GM19463 (cell line): Measurements from ENCODE around the gene PRR23B.
A peak's percentile ranks its signal among the peaks of the same experiment; 100 is the strongest.
"Not testable (repeated sequence)": the region's sequence is repeated elsewhere in the genome, so short reads cannot be mapped to it uniquely, and the experiment has no call there.

Source experiments
- ATAC-seq: cut with Tn5 transposase; IDR thresholded peaks from one replicate; pipeline ENCODE4 v1.9.1; 2021; ENCODE audit warnings: mild to moderate bottlenecking, moderate library complexity; ENCODE audit not compliant: unreplicated experiment

Gene PRR23B

DNA sequence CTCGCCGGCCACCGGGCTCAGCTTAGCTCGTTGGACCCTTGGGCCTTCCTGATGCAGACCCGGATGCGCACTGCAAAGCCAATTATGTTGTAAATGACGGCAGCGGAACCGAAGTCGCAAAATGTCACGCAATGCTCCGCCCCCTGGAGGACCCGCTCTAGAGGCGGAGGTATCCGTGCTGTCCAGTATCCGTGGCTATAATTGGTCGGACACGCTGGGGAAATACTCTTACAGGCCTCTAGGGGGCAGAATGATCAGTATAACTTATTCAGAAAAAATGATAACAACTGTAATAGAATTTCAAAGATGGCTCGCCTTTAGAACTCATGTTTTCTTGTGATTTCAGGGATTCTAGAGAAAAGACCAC lies at the start of gene PRR23B:
TSS of gene PRR23B (minus strand) at position 59 of the 367 bp plus-strand sequence. CDS start 265 bp downstream, outside the sequence.
- no peak for ATAC-seq

DNA sequence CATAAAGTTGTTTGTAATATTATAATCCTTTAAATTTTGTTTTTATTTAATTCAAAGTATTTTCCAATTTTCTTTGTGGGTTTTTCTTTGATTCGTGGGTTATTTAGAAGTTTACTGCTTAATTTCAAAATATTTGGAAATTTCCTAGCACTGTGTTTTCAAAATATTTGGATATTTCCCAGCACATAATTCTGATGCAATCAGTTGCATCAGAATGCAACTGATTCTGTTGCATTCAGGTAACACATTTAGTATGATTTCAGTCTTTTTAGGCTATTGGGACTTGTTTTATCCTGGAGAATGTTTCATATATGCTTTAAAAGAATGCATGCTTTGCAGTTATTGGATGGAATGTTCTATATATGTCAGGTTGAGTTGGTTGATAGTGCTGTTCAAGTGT lies 42.2 kb upstream of the PRR23B start:
- no peak for ATAC-seq

DNA sequence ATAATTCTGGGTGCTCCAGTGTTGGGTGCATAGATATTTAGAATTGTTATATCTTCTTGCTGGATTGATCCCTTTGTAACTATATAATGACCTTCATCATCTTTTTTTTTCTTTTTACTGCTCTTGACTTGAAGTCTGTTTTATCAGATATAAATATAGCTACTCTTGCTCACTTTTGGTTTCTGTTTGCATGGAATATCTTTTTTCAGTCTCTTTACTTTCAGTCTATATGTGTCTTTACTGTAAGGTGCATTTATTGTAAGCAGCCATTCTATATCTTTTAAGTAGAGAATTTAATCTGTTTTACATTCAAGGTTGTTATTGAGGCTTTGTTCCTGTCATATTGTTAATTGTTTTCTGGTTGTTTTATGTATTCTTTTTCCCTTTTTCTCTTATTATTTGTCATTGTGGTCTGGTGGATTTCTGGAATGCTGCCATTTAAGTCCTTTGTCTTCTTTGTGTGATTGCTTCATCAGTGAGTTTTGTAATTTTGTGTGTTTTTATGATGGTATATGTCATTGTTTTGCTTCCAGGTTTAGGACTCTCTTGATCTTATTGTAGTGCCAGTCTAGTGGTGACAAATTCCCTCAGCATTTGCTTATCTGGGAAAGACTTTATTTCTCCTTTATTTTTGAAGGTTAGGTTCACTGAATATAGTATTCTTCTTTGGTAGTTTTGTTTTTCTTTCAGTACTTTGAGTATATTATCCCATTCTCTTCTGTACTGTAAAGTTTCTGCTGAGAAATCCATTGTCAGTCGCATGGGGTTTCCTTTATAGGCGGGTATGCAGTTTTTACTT lies 32.3 kb upstream of the PRR23B start:
- ATAC-seq: no peak

DNA sequence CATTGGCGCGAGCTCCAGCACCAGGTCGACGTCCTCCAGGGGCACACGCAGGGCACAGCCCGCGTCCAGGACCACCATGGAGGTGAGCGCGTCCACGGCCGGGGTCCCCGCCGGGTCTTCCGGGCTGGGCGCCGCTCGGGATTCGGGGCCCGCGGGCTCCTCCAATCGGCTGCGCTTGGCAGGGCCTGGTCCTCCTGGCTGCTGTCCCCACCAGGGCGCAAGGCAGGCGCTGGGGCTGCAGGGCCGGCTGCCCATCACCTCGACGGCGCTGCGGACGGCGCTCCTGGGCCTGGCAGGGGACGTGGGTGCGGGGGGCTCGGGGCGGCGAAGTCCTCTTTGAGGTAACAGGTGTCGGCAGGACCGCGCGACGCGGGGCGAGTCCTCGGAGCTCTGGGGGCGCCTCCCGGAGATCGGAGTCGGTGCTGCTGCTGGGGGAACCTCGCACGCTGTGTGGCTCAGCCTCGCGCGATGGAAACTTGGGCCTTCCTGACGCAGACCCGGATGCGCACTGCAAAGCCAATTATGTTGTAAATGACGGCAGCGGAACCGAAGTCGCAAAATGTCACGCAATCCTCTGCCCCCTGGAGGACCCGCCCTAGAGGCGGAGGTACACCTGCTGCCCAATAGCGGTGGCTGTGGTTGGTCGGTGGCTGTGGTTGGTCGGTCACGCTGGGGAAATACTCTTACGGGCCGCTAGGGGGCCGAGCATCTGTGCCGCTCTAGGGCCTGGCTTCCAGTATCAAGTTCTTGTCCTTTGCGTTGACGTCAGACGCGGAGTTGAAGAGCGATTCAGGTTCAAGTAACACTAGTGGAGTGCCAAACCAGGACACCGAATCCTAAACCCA lies 23.9 kb upstream of the PRR23B start, which contains the start of gene PRR23C:
TSS of gene PRR23C (minus strand) at position 527 of the 845 bp plus-strand sequence. CDS start at position 255, 272 bp downstream.
- no peak for ATAC-seq

DNA sequence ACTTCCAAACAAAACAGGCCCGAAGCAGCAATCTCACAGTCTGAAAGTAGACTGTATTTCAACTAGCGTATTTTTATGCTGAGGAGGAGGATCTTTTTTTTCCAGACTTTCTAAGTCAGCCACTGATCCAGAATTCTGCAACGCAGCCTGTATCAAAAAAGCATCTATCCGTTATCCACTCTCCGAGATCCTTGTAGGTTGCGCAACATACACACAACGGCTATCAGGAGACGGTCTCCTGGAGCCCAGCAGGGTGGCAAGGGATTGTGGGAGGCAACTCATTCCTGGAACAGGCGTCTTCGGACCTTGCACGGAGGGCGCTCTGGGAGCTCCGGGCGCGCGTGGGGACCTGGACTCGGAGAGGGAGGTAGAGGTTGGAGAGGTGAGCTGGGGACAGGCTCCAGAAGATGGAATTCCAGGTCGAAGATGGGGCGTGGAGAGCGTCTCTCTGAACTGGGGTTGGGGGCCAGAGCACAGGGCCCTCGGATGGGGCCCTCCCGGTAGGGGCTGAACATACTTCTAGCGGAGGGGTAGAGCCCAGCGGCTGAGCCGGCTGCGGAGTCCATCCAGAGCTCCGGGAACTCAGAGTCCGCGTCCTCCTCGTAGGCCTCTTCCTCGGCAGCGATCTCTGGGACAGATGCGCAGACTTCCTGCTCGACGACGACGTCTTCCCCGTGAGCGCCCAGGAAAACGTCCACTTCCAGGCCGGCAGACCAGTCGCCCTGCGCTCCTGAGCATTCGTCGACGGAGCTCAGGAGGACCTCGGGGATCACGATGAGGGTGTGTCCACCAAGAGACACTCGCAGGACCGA lies 23.0 kb upstream of the PRR23B start:
- no peak for ATAC-seq

DNA sequence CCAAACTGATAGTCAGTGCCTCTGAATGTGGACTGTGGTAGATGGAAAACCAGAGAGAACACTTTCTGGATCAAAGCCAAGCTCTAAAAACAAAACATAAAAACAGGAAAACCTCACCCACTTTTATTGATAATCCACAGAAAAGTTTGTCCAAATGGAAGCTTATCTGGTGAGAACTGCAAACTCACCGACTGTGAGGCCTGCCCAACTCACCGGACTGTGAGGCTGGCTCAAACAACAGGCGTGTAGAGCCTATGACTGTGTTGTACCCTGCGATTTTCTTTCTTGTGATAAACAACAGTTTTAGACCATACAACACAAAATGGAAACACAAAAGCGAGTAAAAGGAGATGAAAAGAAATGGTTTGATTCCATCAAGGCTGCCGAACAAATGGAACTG lies 16.8 kb upstream of the PRR23B start:
- ATAC-seq: no peak

DNA sequence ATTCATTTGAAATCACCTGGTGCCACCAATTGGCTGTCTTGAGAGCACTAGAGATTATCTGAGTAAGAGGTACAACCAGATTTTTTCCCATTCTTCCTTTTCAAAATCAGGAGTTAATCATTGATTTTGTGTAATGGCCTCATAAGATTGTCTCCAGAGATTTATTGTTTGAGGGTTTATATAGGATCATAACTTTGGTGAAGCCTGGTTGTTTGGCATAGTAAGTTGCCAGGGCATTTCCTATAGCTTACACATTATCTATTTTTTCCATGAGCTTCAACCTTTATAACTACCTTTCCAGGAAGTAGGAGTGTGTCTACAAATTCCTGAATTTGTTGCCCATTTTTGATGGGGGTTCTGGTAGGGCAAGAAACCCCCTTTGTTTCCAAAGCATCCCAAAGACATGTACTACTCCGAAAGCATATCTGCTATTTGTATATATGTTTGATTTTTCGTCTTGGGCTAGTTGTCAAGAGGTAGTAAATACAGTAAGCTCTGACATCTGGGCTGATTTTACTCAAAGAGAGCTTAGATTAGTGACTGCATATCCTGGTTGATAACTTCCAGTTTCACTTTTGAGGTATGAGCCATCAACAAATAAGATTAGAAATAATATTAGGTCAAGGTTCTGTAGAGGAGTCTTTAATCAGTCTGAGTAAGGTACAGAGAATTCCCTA lies 11.7 kb upstream of the PRR23B start:
- ATAC-seq: no peak

DNA sequence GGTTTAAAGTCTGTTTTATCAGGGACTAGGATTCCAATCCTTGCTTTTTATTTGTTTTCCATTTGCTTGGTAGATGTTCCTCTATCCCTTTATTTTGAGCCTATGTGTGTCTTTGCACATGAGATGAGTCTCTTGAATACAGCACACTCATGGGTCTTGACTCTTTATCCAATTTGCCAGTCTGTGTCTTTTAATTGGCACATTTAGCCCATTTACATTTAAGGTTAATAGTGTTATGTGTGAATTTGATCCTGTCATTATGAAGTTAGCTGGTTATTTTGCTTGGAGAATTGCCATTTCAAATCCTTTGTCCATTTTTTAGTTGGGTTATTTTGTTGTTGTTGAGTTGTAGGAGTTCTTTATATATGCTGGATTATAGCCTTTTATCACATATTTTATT lies 9.8 kb upstream of the PRR23B start:
- not testable (repeated sequence) for ATAC-seq

DNA sequence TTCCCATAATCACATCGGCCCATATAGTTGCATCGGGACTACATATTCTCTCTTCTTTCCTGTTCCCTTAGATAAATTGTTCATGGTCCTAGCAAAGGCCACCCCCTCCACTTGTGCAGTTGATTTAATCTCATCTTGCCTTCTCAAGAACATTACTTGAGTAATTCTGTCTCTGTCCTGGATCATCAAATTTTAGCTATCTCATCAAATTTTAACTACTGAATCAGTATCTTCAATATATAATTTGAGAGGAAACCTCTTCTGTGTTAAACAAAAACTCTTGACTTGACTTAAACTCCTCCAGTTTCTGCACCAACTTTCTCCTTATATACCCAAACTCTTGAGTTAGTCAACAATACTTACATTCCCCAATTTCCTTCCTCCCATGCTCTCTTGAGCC lies 4.2 kb upstream of the PRR23B start:
- no peak for ATAC-seq

DNA sequence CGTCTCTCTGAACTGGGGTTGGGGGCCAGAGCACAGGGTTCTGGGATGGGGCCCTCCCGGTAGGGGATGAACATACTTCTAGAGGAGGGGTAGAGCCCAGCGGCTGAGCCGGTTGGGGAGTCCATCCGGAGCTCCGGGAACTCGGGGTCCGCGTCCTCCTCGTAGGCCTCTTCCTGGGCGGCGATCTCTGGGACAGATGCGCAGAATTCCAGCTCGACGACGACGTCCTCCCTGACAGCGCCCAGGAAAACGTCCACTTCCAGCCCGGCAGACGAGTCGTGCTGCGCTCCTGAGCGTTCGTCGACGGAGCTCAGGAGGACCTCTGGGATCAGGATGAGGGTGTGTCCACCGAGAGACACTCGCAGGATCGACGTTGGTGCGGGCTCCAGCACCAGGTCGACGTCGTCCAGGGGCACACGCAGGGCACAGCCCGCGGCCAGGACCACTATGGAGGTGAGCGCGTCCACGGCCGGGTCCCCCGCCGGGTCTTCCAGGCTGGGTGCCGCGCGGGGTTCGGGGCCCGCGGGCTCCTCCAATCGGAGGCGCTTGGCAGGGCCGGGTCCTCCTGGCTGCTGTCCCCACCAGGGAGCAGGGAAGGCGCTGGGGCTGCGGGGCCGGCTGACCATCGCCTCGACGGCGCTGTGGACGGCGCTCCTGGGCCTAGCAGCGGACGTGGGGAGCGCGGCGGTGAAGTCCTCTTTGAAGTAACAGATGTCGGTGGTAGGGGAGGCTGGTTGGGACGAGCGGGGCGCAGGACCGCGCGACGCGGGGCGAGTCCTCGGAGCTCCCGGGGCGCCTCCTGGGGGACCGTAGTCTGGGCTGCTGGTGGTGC lies 474 bp downstream of the PRR23B start:
- no peak for ATAC-seq

DNA sequence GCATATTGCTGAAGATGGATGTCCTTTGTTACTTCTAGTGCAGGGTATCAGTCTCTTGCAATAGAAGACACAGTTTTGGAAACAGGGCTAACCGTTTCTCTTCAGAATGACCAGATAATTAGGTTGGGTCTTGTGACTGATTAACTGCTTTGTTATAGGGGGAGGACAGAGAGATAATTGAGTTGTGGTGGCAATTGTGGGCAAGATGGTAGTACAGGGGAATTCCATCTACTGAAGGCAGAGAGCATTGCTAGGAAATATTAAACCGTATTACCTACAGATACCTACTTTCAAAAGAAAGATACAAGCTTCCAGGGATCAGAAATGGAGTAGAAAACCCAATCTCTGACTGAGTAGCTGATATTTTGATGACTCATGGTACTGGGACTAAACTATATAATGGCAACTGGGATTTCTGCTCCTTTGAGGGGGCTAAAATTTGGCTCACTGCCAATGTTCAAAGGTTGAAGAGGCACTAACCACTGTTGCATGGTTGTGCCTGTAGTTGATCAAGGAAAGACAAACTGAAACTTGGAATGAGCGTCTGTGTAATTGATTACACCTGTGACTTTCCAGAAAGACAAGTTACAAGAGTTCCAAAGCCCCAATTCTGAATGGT lies 4.2 kb downstream of the PRR23B start:
- ATAC-seq: peak; percentile 88

DNA sequence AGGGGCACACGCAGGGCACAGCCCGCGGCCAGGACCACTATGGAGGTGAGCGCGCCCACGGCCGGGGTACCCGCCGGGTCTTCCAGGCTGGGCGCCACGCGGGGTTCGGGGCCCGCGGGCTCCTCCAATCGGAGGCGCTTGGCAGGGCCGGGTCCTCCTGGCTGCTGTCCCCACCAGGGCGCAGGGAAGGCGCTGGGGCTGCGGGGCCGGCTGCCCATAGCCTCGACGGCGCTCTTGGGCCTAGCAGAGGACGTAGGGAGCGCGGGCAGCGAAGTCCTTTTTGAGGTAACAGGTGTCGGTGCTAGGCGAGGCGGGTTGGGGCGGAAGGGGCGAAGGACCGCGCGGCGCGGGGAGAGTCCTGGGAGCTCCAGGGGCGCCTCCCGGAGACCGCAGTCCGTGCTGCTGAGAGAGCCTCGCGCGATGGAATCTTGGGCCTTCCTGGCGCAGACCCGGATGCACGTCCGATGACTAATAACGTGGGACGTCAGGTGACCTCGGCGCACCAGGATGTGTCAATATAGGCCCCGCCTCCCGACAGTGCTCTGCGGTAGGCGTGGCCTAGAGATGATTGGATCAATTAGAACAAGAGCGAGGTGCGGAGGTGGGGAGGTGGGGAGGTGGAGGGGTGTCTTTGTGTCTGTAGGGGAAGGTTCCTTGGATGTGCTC lies 14.5 kb downstream of the PRR23B start, which contains the start of gene PRR23A:
TSS of gene PRR23A (minus strand) at position 218 of the 666 bp plus-strand sequence. CDS start at position 218, 0 bp downstream.
- ATAC-seq: no peak

DNA sequence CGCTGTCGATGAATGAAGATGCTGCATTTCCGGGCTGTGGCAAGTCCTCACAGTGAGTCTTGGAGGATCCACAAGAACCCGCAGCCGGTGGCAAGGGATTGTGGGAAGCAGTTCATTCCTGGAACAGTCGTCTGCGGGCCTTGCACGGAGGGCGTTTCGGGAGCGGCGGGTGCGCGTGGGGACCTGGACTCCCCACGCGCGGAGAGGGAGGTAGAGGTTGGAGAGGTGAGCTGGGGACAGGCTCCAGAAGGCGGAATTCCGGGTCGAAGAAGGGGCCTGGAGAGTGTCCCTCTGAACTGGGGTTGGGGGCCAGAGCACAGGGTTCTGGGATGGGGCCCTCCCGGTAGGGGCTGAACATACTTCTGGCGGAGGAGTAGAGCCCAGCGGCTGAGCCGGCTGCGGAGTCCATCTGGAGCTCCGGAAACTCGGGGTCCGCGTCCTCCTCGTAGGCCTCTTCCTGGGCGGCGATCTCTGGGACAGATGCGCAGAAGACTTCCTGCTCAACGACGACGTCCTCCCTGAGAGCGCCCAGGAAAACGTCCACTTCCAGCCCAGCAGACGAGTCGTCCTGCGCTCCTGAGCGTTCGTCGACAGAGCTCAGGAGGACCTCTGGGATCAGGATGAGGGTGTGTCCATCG lies 15.3 kb downstream of the PRR23B start:
- ATAC-seq: no peak

DNA sequence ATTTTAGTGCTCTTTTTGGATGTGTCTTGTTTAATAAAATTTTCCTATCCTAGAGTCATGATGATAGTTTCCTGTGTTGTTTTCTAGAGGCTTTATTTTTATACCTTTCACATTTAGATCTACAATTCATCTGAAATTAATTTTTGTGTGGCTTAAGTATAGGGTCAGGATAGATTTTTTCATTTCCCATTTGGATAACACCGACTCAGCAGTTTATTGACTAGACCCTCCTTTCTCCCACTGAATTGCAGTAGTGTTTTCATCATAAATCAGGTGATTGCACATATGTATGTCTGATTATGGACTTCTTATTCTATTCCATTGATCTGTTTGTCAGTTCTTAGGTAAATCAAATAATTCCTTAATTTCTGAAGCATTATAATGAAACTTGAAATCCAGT lies 25.0 kb downstream of the PRR23B start:
- no peak for ATAC-seq

DNA sequence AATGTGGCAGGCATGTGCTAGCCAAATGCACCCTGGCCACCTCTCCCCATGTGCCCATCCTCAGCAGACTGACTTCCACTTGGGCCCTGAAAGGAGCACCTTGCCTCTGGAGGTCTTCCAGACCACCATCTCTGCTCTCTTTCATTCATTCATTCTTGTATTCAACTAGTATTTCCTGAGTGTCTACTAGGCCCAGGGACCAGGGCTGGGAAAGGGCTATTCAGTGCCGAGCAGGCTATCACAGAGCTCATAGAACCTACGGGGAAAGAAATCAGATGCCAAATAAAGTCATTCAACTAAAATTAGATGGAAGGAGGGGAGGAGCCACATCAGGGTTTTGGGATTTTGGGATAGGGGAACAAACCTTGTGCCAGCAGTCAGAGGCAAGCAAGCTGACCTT lies 33.5 kb downstream of the PRR23B start:
- no peak for ATAC-seq

DNA sequence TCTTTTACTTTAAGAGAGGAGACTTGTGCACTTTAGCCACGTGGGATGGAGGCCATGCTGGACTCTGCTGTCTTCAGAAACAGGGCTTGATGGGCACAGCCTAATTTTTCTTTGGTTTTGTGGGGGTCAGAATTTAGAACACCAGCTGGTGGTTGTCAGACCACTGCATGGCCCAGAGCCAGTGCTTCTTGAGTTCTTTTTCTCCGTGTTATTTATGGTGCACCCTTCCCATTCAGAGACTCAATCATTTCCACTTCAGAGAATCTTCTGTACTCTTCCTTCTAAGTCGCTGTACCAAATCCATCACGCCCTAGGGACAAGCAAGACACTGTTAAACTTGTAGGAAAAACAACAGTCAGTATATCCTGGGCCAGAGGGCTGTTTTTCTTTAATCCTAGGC lies 34.8 kb downstream of the PRR23B start:
- ATAC-seq: no peak

DNA sequence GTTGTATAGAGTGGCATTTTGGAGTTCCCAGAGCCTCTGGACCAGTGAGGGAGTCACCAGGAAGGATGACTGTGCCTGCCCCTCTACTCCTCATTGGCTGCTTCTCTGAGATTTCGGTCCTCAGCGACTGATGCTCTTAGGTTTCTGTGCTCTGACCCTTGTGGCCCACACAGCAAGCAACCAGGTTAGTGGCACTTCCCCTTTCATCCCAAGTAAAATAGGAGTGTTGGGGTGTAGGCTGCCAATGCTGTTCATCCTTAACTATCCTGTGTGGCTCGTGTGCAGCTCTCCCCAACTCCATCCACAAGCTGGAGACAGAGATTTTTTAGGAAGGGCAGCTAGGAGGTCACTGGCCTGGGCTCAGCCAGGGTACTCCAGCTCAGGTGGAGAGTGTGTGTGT lies 35.9 kb downstream of the PRR23B start:
- no peak for ATAC-seq

DNA sequence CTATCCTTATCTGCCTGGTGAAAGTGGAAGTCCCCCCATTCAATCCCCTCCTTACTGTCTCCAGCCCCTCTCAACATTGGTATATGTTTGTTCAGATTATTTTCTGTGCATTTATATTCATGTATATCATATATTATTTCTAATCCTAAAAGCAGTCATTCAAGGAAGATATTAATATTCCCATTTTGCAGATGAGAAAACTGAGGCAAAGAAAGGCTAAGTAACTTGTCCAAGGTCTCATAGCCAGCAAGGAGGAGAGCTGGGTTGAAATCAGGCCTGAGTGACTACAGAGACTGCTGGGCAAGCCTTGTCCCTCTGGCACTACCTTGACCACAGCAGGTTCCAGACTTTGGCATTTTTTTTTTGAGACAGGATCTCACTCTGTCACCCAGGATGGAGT lies 44.7 kb downstream of the PRR23B start:
- no peak for ATAC-seq
